Activated CD4-positive, alpha-beta T cell treated with anti-CD3 and anti-CD28 coated beads, Interleukin-2, amount 10 ng/mL, durations not matched to agents 24 days and 14 days (primary cell): Measurements from ENCODE around the gene ICOS. TPM values are rescaled to one million over a fixed set of nuclear protein-coding genes. Genes with fewer than 3 reads are reported as not detected.
A peak's percentile ranks its signal among the peaks of the same experiment; 100 is the strongest.

Experiments used
- DNase-seq: peaks from one replicate; pipeline ENCODE4 v3.0.0; 2022
- H3K27ac Mint-ChIP-seq: one replicate; pipeline ENCODE4 v1.8.0; 2022; ENCODE audit warnings: mild to moderate bottlenecking, mixed read lengths
- H3K27me3 Mint-ChIP-seq: one replicate; pipeline ENCODE4 v1.8.0; 2022; ENCODE audit warnings: mixed read lengths
- H3K36me3 Mint-ChIP-seq: one replicate; pipeline ENCODE4 v1.8.0; 2022; ENCODE audit warnings: low read depth, mild to moderate bottlenecking, mixed read lengths
- H3K4me1 Mint-ChIP-seq: one replicate; pipeline ENCODE4 v1.8.0; 2021; ENCODE audit warnings: mixed read lengths
- H3K4me3 Mint-ChIP-seq: one replicate; pipeline ENCODE4 v1.8.0; 2022; ENCODE audit warnings: mild to moderate bottlenecking, moderate library complexity, mixed read lengths
- H3K9me3 Mint-ChIP-seq: one replicate; pipeline ENCODE4 v1.8.0; 2021; ENCODE audit warnings: mixed read lengths
- intact Hi-C: fragments of 100-400 bp; cut with micrococcal nuclease; formaldehyde crosslinking; loops from one replicate; pipeline ENCODE4 v1.15.1; 2023
- total RNA-seq: library from RNA; stranded (reverse); gene quantifications from 2 replicates; pipeline ENCODE4 v1.2.3, GENCODE V29; 2022

ICOS gene
- total RNA-seq, 1 donor from 2014 or later: 111 TPM

DNA sequence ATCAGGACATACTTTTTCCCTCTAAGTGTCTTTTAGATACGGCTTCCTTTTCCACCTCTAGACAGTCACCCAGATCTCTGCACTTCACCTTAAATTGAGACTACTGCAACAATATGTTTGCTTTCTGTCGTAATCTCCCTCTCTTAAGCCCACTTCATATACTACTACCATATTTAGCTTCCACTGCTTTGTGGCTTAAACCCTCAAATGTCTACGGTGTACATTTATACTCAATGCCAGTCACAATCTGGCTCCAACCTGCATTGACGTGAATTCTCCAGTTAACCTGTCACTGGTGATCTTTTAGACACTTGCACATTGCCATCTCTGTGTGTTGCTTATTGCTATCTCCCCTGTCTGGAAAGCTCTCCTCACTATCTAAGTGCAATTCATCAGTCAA, 56.4 kb downstream of the ICOS start:
- Mint-ChIP-seq H3K27me3 (no peaks in the 10 kb centered on the region), H3K27ac (no peak overlapping the region), H3K36me3 (peaks cover 4% of the 10 kb centered on the region), H3K4me3 (no peak overlapping the region), H3K9me3 (peaks cover 5% of the 10 kb centered on the region), H3K4me1 (peaks cover 46% of the 10 kb centered on the region)
- no peak for DNase-seq
- intact Hi-C loops: loop anchor here (10.0 kb wide), 1 partner anchor 1622 kb away; no protein-coding TSS in a partner anchor

- Mint-ChIP-seq H3K9me3 (peaks cover 5% of the 10 kb centered on the region), H3K27ac (no peak overlapping the region), H3K4me1 (peaks cover 48% of the 10 kb centered on the region), H3K4me3 (no peak overlapping the region), H3K27me3 (no peaks in the 10 kb centered on the region), H3K36me3 (peaks cover 4% of the 10 kb centered on the region)
- no peak for DNase-seq
- intact Hi-C loops: loop anchor here (10.0 kb wide), 1 partner anchor 1621 kb away; no protein-coding TSS in a partner anchor
Measured at GRCh38 chr2:203993560-203993959, 57.0 kb downstream of the ICOS start.

GRCh38 chr2:203994735-203995134, 58.2 kb downstream of the ICOS start:
- H3K4me1 Mint-ChIP-seq: peaks cover 49% of the 10 kb centered on the region
- DNase-seq: peak; percentile 63
- H3K27ac Mint-ChIP-seq: peak overlapping the region; percentile 66
- H3K9me3 Mint-ChIP-seq: peaks cover 5% of the 10 kb centered on the region
- no peaks in the 10 kb centered on the region for H3K27me3 Mint-ChIP-seq
- peak overlapping the region; percentile 27 for H3K4me3 Mint-ChIP-seq
- H3K36me3 Mint-ChIP-seq: peaks cover 4% of the 10 kb centered on the region
- intact Hi-C loops: loop anchor here (1.0 to 10.0 kb wide), 3 partner anchors 43 to 1620 kb away; no protein-coding TSS in a partner anchor

DNA sequence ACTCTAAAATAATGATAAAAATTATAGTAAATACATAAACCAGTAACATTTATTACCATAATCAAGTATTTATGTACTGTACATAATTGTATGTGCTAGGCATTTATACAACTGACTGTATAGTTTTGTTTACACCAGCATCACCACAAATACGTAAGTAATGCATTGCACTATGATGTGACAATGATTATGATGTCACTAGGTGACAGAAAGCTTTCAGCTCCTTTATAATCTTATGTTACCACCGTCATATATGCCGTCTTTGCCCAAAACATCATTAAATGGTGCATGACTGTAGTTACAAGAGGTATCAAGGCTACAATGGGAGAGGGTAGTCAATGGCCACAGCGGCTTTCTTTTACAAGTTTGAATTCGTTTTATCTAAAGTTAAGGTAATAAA, 60.1 kb downstream of the ICOS start:
- Mint-ChIP-seq H3K4me3 (no peak overlapping the region), H3K4me1 (peaks cover 58% of the 10 kb centered on the region), H3K27ac (no peak overlapping the region), H3K9me3 (peaks cover 10% of the 10 kb centered on the region), H3K36me3 (peaks cover 4% of the 10 kb centered on the region), H3K27me3 (no peaks in the 10 kb centered on the region)
- intact Hi-C loops: loop anchor here (1.0 to 10.0 kb wide), 7 partner anchors 8 to 1618 kb away; no protein-coding TSS in a partner anchor
- DNase-seq: no peak

DNA sequence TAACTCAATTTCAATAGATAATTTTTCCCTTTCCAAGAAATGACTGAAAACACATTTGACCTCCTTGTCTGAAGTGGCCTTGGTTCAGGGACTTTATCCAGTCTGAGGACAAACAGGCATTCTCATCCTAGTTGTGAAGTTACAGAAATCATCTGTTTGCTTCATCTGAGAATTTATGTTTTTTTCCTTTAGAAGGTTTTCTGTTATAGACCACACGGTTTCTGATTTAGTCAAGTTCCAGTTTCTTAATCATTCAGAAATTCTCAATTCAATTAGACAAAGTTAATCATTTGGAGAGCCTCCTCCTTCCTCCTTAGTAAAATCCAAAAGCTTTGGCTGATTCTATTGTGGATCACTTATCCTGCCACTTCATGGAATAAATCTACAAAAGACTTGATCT, 60.9 kb downstream of the ICOS start:
- Mint-ChIP-seq H3K27me3 (no peaks in the 10 kb centered on the region), H3K4me1 (peaks cover 65% of the 10 kb centered on the region), H3K27ac (peak overlapping the region; percentile 69), H3K4me3 (peak overlapping the region; percentile 55), H3K36me3 (peaks cover 6% of the 10 kb centered on the region), H3K9me3 (peaks cover 16% of the 10 kb centered on the region)
- DNase-seq: no peak
- intact Hi-C loops: loop anchor here (1.0 to 10.0 kb wide), 7 partner anchors 8 to 1617 kb away; no protein-coding TSS in a partner anchor

- peak; percentile 57 for DNase-seq
- Mint-ChIP-seq H3K36me3 (peaks cover 6% of the 10 kb centered on the region), H3K27ac (peak overlapping the region; percentile 69), H3K9me3 (peaks cover 16% of the 10 kb centered on the region), H3K4me1 (peaks cover 72% of the 10 kb centered on the region), H3K4me3 (peak overlapping the region; percentile 55), H3K27me3 (no peaks in the 10 kb centered on the region)
- intact Hi-C loops: loop anchor here (1.0 to 10.0 kb wide), 11 partner anchors 7 to 1617 kb away; no protein-coding TSS in a partner anchor
Measured at GRCh38 chr2:203997980-203998809, 61.6 kb downstream of the ICOS start.

DNA sequence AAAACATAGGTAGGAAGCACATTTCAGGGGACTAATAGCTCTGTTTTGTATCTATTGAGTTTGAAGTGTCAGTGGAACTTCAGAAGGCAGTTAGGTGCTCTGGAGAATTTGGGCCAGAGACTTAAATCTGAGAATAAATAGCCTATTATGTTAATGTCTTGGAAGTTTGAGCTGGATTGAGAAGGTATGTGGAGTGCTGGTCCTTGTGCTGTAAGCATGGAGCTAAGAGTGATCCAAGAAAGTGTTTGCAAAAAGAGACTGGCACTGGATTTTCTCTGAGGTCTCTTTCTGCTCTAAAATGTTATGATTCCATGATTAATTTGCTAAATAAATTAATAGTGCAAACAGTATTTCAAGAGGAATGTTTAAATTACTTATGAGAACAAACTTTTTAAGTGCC, 63.3 kb downstream of the ICOS start:
- peaks cover 5% of the 10 kb centered on the region for H3K36me3 Mint-ChIP-seq
- H3K9me3 Mint-ChIP-seq: peaks cover 14% of the 10 kb centered on the region
- peaks cover 80% of the 10 kb centered on the region for H3K4me1 Mint-ChIP-seq
- DNase-seq: no peak
- no peaks in the 10 kb centered on the region for H3K27me3 Mint-ChIP-seq
- H3K4me3 Mint-ChIP-seq: peak overlapping the region; percentile 19
- intact Hi-C loops: loop anchor here (2.0 to 10.0 kb wide), 4 partner anchors 129 to 1615 kb away; no protein-coding TSS in a partner anchor
- peak overlapping the region; percentile 35 for H3K27ac Mint-ChIP-seq

- H3K4me1 Mint-ChIP-seq: peaks cover 82% of the 10 kb centered on the region
- H3K27ac Mint-ChIP-seq: peak overlapping the region; percentile 21
- intact Hi-C loops: loop anchor here (5.0 kb wide), 1 partner anchor 288 kb away; no protein-coding TSS in a partner anchor
- peak overlapping the region; percentile 19 for H3K4me3 Mint-ChIP-seq
- peaks cover 6% of the 10 kb centered on the region for H3K36me3 Mint-ChIP-seq
- H3K27me3 Mint-ChIP-seq: no peaks in the 10 kb centered on the region
- peaks cover 11% of the 10 kb centered on the region for H3K9me3 Mint-ChIP-seq
- no peak for DNase-seq
Measured at GRCh38 chr2:204000446-204000845, 63.9 kb downstream of the ICOS start.

- H3K27me3 Mint-ChIP-seq: no peaks in the 10 kb centered on the region
- intact Hi-C loops: loop anchor here (5.0 kb wide), 1 partner anchor 291 kb away; no protein-coding TSS in a partner anchor
- peaks cover 24% of the 10 kb centered on the region for H3K36me3 Mint-ChIP-seq
- DNase-seq: no peak
- H3K4me1 Mint-ChIP-seq: peaks cover 79% of the 10 kb centered on the region
- H3K9me3 Mint-ChIP-seq: peaks cover 31% of the 10 kb centered on the region
- peak overlapping the region; percentile 81 for H3K27ac Mint-ChIP-seq
- H3K4me3 Mint-ChIP-seq: no peak overlapping the region
Measured at GRCh38 chr2:204003276-204003990, 66.9 kb downstream of the ICOS start.

DNA sequence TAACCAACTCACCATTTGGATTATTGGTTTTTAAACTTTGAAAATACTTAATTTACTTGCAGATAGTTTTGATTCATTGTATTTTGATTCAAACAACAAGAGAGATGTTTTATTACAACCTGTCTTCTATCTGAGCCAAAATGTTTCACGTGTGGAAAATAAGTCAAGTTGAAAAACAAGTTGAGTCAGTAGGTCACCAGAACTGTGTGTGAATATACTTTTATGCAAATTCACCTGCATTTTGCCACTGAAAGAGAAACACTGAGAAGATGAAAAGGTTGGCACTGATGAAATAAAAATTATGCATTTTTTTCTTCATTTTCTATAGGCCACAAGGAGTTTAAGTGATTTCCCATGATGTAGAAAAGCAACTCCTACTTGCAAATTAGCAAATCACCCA, 68.3 kb downstream of the ICOS start:
- DNase-seq: no peak
- Mint-ChIP-seq H3K4me3 (no peak overlapping the region), H3K9me3 (peaks cover 31% of the 10 kb centered on the region), H3K4me1 (peaks cover 70% of the 10 kb centered on the region), H3K27ac (peak overlapping the region; percentile 90), H3K36me3 (peaks cover 26% of the 10 kb centered on the region), H3K27me3 (no peaks in the 10 kb centered on the region)
- intact Hi-C loops: loop anchor here (1.0 to 5.0 kb wide), 3 partner anchors 8 to 293 kb away; no protein-coding TSS in a partner anchor

DNA sequence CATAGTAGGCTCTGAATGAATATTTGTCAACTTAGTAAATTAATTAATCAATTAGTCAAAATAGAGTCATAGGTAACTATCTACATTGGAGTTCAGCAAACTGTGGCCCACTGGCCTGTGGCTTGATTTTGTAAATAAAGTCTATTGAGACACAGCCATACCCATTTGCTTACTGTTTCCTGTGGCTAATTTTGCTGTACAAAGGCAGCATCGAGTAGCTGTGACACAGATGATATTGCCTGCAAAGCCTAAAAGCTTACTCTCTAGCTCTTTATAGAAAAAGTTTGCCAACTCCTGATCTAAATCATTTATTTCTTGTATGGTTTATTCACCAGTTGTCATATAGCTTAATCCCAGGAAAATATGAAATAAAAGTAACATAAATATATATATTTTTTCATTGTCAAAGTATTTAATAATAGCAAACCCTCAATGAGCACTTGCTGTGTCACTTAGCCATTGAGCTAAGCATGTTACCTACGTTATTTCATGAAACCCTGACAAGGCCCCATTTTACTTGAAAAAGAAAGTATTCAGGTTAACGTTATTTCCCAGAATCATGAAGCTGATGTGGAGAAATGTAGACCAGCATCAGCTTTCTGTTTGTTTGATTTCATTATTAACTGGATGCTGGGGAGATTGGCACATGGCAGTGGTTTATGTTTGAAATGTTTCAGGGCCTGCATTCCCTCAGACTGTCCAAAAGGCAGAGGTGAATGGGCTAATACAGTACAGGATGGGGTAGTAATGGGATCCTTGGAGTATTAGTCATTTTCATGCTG, 69.6 kb downstream of the ICOS start:
- DNase-seq: peak; percentile 74
- Mint-ChIP-seq H3K4me3 (peak overlapping the region; percentile 39), H3K27me3 (no peaks in the 10 kb centered on the region), H3K4me1 (peaks cover 74% of the 10 kb centered on the region), H3K27ac (peak overlapping the region; percentile 93), H3K9me3 (peaks cover 29% of the 10 kb centered on the region), H3K36me3 (peaks cover 26% of the 10 kb centered on the region)
- intact Hi-C loops: loop anchor here (1.0 kb wide), 3 partner anchors 9 to 13 kb away; no protein-coding TSS in a partner anchor

- H3K27me3 Mint-ChIP-seq: no peaks in the 10 kb centered on the region
- no peak overlapping the region for H3K4me3 Mint-ChIP-seq
- intact Hi-C loops: no loop called here
- no peak overlapping the region for H3K27ac Mint-ChIP-seq
- H3K36me3 Mint-ChIP-seq: peaks cover 24% of the 10 kb centered on the region
- peaks cover 20% of the 10 kb centered on the region for H3K9me3 Mint-ChIP-seq
- no peak for DNase-seq
- H3K4me1 Mint-ChIP-seq: peaks cover 67% of the 10 kb centered on the region
Measured at GRCh38 chr2:204008352-204008751, 71.8 kb downstream of the ICOS start.
